Measurements from ENCODE around the gene MYZAP. TPM values are rescaled to one million over a fixed set of nuclear protein-coding genes. Genes with fewer than 3 reads are reported as not detected.

Gene MYZAP
- total RNA-seq, 1 experiment from 2014 or later, result 0.63 TPM

GRCh38 chr15:57668016-57668415 is 76.3 kb downstream of the MYZAP start:
- no peak overlapping the region for H4K5ac ChIP-seq (ENCODE audit: insufficient read length, low read depth, low read length)
- no peak overlapping the region for H3K18ac ChIP-seq (ENCODE audit: insufficient read length, low read depth, low read length)
- no peak overlapping the region for H3T11ph ChIP-seq (ENCODE audit: low read length)
- no peak overlapping the region for H2BK120ac ChIP-seq (ENCODE audit: low read depth, low read length, poor library complexity, severe bottlenecking)
- H3K27ac ChIP-seq (ENCODE audit: insufficient read length, low read depth, low read length), result no peak overlapping the region
- no peak overlapping the region for H2BK15ac ChIP-seq (ENCODE audit: low read depth, low read length)
- no peak overlapping the region for H2BK20ac ChIP-seq (ENCODE audit: low read depth, low read length, poor library complexity, severe bottlenecking)
- no peak overlapping the region for H3K23ac ChIP-seq (ENCODE audit: insufficient read length, low read depth, low read length)
- H3K56ac ChIP-seq (ENCODE audit: insufficient read length, low read depth, low read length), result no peak overlapping the region
- no CpG with 5 or more reads among the region's 4 CpGs for WGBS (ENCODE audit: extremely low coverage, insufficient read length, low lambda C conversion rate)
- no peaks in the 10 kb centered on the region for H3K23me2 ChIP-seq (ENCODE audit: insufficient read length, low read depth, low read length, poor library complexity, severe bottlenecking)
- no peak overlapping the region for H2AK5ac ChIP-seq (ENCODE audit: insufficient read length, low read length)
- no peak overlapping the region for H4K91ac ChIP-seq (ENCODE audit: insufficient read length, low read depth, low read length)
- no peaks in the 10 kb centered on the region for H3K79me2 ChIP-seq (ENCODE audit: insufficient read depth, low read length)
- no peak for TF ChIP-seq CTCF (conservative IDR thresholded peaks at IDR 0.05)
- no peak overlapping the region for H2AFZ ChIP-seq (ENCODE audit: low read length)
- no peak overlapping the region for H4K8ac ChIP-seq (replicated peaks; ENCODE audit: insufficient read length, low read depth, low read length)
- Mint-ChIP-seq H3K4me3 (no peak overlapping the region), H3K27me3 (ENCODE audit: low read depth) (peaks cover 3% of the 10 kb centered on the region; the same call in 1 of the 2 replicates), H3K36me3 (ENCODE audit: insufficient read depth in 1 of 3, low read depth in 3 of 3) (no peaks in the 10 kb centered on the region), H3K27ac (no peak overlapping the region), H3K9me3 (no peaks in the 10 kb centered on the region), H3K4me1 (no peaks in the 10 kb centered on the region)
- H3K4me1 ChIP-seq (ENCODE audit: insufficient read depth, low read length), result no peaks in the 10 kb centered on the region
- H3K9ac ChIP-seq (ENCODE audit: extremely low read depth, insufficient read length, low read length), result no peak overlapping the region
- no peaks in the 10 kb centered on the region for H3K27me3 ChIP-seq (ENCODE audit: insufficient read depth, low read length)
- no peak for DNase-seq
- no peak overlapping the region for H3K14ac ChIP-seq (ENCODE audit: insufficient read depth, low read length)
- H3K79me1 ChIP-seq (ENCODE audit: insufficient read depth, low read depth, low read length, poor library complexity, severe bottlenecking), result no peaks in the 10 kb centered on the region
- no peak overlapping the region for H2BK5ac ChIP-seq (ENCODE audit: insufficient read length, low read length)
- H3K4ac ChIP-seq (ENCODE audit: low read depth, low read length), result no peak overlapping the region
- no peaks in the 10 kb centered on the region for H3K9me3 ChIP-seq (ENCODE audit: control insufficient read depth, low read depth, low read length)
- no peak overlapping the region for H2BK12ac ChIP-seq (ENCODE audit: insufficient read length, low read depth, low read length)
- no peak overlapping the region for H3K4me2 ChIP-seq (ENCODE audit: insufficient read depth, insufficient read length, low read length)
- no peaks in the 10 kb centered on the region for H4K20me1 ChIP-seq (ENCODE audit: control insufficient read depth, insufficient read depth, insufficient read length)
